ENCODE data around the gene RBM7.

The RBM7 gene

GRCh38 chr11:114438303-114438702 lies 37.8 kb downstream of the RBM7 start:
- TF ChIP-seq, protein P1, sequence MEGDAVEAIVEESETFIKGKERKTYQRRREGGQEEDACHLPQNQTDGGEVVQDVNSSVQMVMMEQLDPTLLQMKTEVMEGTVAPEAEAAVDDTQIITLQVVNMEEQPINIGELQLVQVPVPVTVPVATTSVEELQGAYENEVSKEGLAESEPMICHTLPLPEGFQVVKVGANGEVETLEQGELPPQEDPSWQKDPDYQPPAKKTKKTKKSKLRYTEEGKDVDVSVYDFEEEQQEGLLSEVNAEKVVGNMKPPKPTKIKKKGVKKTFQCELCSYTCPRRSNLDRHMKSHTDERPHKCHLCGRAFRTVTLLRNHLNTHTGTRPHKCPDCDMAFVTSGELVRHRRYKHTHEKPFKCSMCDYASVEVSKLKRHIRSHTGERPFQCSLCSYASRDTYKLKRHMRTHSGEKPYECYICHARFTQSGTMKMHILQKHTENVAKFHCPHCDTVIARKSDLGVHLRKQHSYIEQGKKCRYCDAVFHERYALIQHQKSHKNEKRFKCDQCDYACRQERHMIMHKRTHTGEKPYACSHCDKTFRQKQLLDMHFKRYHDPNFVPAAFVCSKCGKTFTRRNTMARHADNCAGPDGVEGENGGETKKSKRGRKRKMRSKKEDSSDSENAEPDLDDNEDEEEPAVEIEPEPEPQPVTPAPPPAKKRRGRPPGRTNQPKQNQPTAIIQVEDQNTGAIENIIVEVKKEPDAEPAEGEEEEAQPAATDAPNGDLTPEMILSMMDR (IDR thresholded peaks at IDR 0.05; ENCODE audit: low read depth, low read length, poor library complexity, severe bottlenecking), result no peak
- no peak for TF ChIP-seq EZH2phosphoT487 (IDR thresholded peaks at IDR 0.05; ENCODE audit: borderline replicate concordance, low read length)
- Histone ChIP-seq H4K20me1 (ENCODE audit: control insufficient read depth, insufficient read depth, low read depth, low read length) (no peaks in the 10 kb centered on the region), H3K79me2 (ENCODE audit: control insufficient read depth, low read length) (peaks cover 37% of the 10 kb centered on the region), H3K9me2 (replicated peaks; ENCODE audit: control insufficient read depth, low read length) (no peaks in the 10 kb centered on the region), H3K27me3 (ENCODE audit: control insufficient read depth, low read length) (no peaks in the 10 kb centered on the region), H3K36me3 (ENCODE audit: control insufficient read depth, low read length) (0 out of 2 replicates have a peak, but pooled peaks cover 6% of the 10 kb centered on the region), H3K4me3 (ENCODE audit: low read length) (no peak overlapping the region), H3K9me3 (ENCODE audit: control insufficient read depth, insufficient read depth, low read length) (no peaks in the 10 kb centered on the region), H3K27ac (ENCODE audit: low read depth, low read length) (no peak overlapping the region), H3K4me1 (ENCODE audit: control insufficient read depth, low read length) (peaks cover 23% of the 10 kb centered on the region), H3K4me2 (ENCODE audit: low read length) (peak overlapping the region; percentile 84; the same call in 1 of the 2 replicates), H3F3A (ENCODE audit: control insufficient read depth, insufficient read depth) (no peaks in the 10 kb centered on the region)

- Histone ChIP-seq H3K27ac (ENCODE audit: low read depth, low read length) (no peak within 1 kb of the TSS), H3K79me2 (ENCODE audit: control insufficient read depth, low read length) (peaks cover 47% of the 10 kb centered on the region), H3K27me3 (ENCODE audit: control insufficient read depth, low read length) (no peaks in the 10 kb centered on the region), H4K20me1 (ENCODE audit: control insufficient read depth, insufficient read depth, low read depth, low read length) (no peaks in the 10 kb centered on the region), H3K4me2 (ENCODE audit: low read length) (peak within 1 kb of the TSS; percentile 84), H3F3A (ENCODE audit: control insufficient read depth, insufficient read depth) (no peaks in the 10 kb centered on the region), H3K9me3 (ENCODE audit: control insufficient read depth, insufficient read depth, low read length) (no peaks in the 10 kb centered on the region), H3K4me3 (ENCODE audit: low read length) (peak within 1 kb of the TSS; percentile 84), H3K4me1 (ENCODE audit: control insufficient read depth, low read length) (peaks cover 23% of the 10 kb centered on the region), H3K36me3 (ENCODE audit: control insufficient read depth, low read length) (peaks cover 12% of the 10 kb centered on the region), H3K9me2 (replicated peaks; ENCODE audit: control insufficient read depth, low read length) (no peaks in the 10 kb centered on the region)
- TF ChIP-seq, protein P1 (IDR thresholded peaks at IDR 0.05; ENCODE audit: low read depth, low read length, poor library complexity, severe bottlenecking), result peak; percentile 23
- no peak for TF ChIP-seq EZH2phosphoT487 (IDR thresholded peaks at IDR 0.05; ENCODE audit: borderline replicate concordance, low read length)
These were observed 39.0 kb downstream of the RBM7 start, which contains the start of gene REXO2 for GRCh38 chr11:114439229-114440120. Gene REXO2 (plus strand): TSS chr11:114439467. CDS start chr11:114439529, 62 bp downstream.

- H3K79me2 ChIP-seq (ENCODE audit: control insufficient read depth, low read length), result peaks cover 49% of the 10 kb centered on the region
These were observed 39.8 kb downstream of the RBM7 start for GRCh38 chr11:114440121-114440860.

More at GRCh38 chr11:114440121-114440860, 39.8 kb downstream of the RBM7 start:
- H3K9me2 ChIP-seq (replicated peaks; ENCODE audit: control insufficient read depth, low read length), result no peaks in the 10 kb centered on the region
- H3K4me1 ChIP-seq (ENCODE audit: control insufficient read depth, low read length), result peaks cover 23% of the 10 kb centered on the region
- no peak overlapping the region for H3K27ac ChIP-seq (ENCODE audit: low read depth, low read length)
- H3K4me3 ChIP-seq (ENCODE audit: low read length), result peak overlapping the region; percentile 84
- H3K27me3 ChIP-seq (ENCODE audit: control insufficient read depth, low read length), result no peaks in the 10 kb centered on the region
- peak overlapping the region; percentile 84 for H3K4me2 ChIP-seq (ENCODE audit: low read length)
- no peaks in the 10 kb centered on the region for H4K20me1 ChIP-seq (ENCODE audit: control insufficient read depth, insufficient read depth, low read depth, low read length)
- TF ChIP-seq, protein P1 (IDR thresholded peaks at IDR 0.05; ENCODE audit: low read depth, low read length, poor library complexity, severe bottlenecking), result no peak
- no peak for TF ChIP-seq EZH2phosphoT487 (IDR thresholded peaks at IDR 0.05; ENCODE audit: borderline replicate concordance, low read length)
- H3K36me3 ChIP-seq (ENCODE audit: control insufficient read depth, low read length), result peaks cover 20% of the 10 kb centered on the region
- no peaks in the 10 kb centered on the region for H3K9me3 ChIP-seq (ENCODE audit: control insufficient read depth, insufficient read depth, low read length)
- H3F3A ChIP-seq (ENCODE audit: control insufficient read depth, insufficient read depth), result no peaks in the 10 kb centered on the region

Measured in DOHH2 (cell line).